Measurements from ENCODE around the gene GINS3.
A peak's percentile ranks its signal among the peaks of the same experiment; 100 is the strongest.
"Not testable (repeated sequence)": the region's sequence is repeated elsewhere in the genome, so short reads cannot be mapped to it uniquely, and the experiment has no call there.

The GINS3 gene

DNA sequence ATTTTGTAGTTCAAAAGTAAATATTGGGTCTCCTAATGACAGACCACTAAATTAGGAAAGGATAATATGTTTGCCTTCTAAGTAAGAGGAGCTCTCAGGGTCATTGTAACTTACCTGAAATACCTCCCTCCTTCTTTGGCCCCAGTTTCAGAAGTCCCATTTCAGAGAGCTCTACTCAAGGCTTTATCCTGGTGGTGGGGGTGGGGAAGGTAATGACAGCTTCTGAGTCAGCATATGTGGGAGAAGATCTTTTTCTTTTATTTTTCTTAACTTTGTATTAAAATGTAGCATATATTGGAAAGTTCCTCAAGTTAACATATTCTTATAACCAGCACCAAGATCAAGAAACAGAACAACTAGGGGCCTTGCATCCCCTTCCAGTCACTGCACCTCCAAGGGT lies 16.9 kb upstream of the GINS3 start:
- Mint-ChIP-seq H3K9me3 (no peaks in the 10 kb centered on the region), H3K27me3 (ENCODE audit: low read depth) (peaks cover 19% of the 10 kb centered on the region), H3K4me3 (no peak overlapping the region), H3K4me1 (ENCODE audit: low read depth) (no peaks in the 10 kb centered on the region), H3K36me3 (ENCODE audit: low read depth) (no peaks in the 10 kb centered on the region), H3K27ac (no peak overlapping the region)

DNA sequence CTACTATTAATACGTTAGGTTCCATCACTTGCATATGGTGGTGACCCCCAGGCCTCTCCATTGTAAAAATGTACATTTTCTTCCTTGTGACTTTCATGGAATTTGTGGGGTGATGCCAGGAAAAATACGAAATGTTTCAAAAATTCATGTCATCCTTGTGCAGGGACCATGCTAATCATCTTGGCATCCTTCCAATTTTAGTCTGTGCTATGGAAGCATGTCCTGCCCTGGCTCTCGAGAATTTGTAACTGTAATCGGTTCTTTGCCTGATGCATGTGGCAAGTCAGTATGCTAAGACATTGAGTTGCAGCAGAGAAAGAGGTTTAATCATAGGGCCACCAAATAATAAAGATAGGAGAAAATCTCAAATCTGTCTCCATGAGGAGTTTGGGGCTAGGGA lies 14.3 kb upstream of the GINS3 start:
- no peak overlapping the region for H3K27ac Mint-ChIP-seq
- H3K4me3 Mint-ChIP-seq = no peak overlapping the region
- no peaks in the 10 kb centered on the region for H3K9me3 Mint-ChIP-seq
- no peaks in the 10 kb centered on the region for H3K36me3 Mint-ChIP-seq (ENCODE audit: low read depth)
- H3K27me3 Mint-ChIP-seq (ENCODE audit: low read depth) = peaks cover 25% of the 10 kb centered on the region
- H3K4me1 Mint-ChIP-seq (ENCODE audit: low read depth) = no peaks in the 10 kb centered on the region

DNA sequence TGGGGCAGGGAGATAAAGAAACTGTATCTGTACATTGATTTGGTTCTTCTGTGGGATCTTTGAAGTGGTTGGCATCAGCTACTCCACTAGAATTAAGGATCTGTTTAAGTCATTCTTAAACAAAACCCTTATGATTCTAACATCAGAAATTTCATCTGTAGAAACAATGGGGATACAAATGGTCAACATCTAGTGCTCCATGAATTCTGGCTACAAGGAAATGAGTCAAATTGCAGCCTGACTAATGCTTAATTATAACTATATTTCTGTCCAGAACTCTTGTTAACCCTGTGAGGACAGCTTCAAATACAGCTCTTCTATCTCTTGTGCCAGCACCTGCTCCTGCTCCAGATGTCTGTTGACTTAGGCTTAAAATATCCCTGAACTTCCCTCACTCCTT lies 13.9 kb upstream of the GINS3 start:
- Mint-ChIP-seq H3K27ac (no peak overlapping the region), H3K4me1 (ENCODE audit: low read depth) (no peaks in the 10 kb centered on the region), H3K4me3 (no peak overlapping the region), H3K9me3 (no peaks in the 10 kb centered on the region), H3K27me3 (ENCODE audit: low read depth) (peaks cover 22% of the 10 kb centered on the region), H3K36me3 (ENCODE audit: low read depth) (no peaks in the 10 kb centered on the region)

DNA sequence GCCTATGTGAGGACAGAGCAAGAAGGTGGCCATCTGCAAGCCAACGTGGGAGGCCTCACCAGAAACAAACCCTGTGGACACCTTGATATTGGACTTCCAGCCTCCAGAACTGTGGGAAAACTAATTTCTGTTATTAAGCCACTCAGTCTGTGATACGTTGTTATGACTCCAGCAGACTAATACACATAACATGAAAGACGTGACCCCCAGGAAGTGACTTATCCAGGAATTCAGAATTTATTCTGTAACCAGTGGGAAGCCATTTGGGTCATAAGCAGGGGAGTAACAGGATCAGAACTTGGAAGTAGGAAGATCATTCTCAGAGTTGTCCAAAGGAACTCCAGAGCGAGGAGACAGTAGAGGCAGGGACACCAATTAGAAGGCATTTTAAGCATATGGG lies 12.5 kb upstream of the GINS3 start:
- Mint-ChIP-seq H3K36me3 (ENCODE audit: low read depth) (no peaks in the 10 kb centered on the region), H3K4me3 (no peak overlapping the region), H3K4me1 (ENCODE audit: low read depth) (peaks cover 2% of the 10 kb centered on the region), H3K27ac (no peak overlapping the region), H3K27me3 (ENCODE audit: low read depth) (peaks cover 24% of the 10 kb centered on the region), H3K9me3 (no peaks in the 10 kb centered on the region)

DNA sequence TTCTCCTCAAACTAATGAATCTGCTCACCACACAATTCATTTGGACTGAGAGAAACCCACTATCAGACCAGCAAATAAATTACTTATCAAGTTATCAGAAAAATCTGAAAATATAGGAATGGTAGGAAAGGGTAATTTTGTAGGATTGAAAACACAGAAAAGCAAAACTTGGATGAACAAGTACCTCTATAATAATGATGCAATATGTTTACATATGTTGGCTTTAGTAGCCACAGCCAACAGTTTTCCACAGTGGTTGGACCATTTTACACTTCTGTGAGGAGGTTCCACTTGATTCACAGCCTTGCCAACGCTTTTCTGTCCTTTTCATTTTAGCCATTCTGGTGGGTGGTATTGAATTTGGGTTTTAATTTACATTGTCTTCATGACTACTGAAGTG lies 10.6 kb upstream of the GINS3 start:
- H3K4me1 Mint-ChIP-seq (ENCODE audit: low read depth) = peaks cover 2% of the 10 kb centered on the region
- H3K27me3 Mint-ChIP-seq (ENCODE audit: low read depth) = peaks cover 24% of the 10 kb centered on the region
- no peaks in the 10 kb centered on the region for H3K9me3 Mint-ChIP-seq

DNA sequence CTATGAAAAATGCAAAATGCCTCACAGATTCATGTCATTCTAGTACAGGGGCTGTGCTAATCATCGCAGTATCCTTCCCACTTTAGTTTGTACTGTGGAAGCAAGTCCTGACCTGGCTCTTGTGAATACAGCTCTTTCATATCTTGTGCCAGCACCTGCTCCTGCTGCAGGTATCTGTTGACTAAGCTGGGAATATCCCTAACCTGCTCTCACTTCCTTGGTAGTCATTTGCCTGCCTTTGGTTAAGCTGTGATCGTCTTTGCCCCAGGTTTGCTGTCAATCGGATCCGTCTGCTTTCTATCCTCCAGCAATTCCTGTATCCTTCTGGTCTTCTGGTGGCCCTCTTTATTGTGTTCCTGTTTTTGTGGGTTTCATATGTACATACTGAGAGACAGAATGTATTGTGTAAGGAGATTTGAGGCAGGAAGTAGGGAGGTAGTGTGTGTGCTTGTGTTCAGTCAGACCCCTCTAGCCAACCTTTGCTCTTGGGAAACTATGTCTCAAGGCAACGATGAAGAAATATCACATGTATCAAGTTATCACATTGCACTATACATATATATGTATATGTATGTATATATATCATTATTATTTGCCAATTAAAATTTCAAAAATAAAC lies 7.7 kb upstream of the GINS3 start:
- H3K9me3 Mint-ChIP-seq = no peaks in the 10 kb centered on the region

More for the DNA sequence above, 10.6 kb upstream of the GINS3 start:
- Mint-ChIP-seq H3K4me3 (no peak overlapping the region), H3K27ac (no peak overlapping the region), H3K36me3 (ENCODE audit: low read depth) (no peaks in the 10 kb centered on the region)

DNA sequence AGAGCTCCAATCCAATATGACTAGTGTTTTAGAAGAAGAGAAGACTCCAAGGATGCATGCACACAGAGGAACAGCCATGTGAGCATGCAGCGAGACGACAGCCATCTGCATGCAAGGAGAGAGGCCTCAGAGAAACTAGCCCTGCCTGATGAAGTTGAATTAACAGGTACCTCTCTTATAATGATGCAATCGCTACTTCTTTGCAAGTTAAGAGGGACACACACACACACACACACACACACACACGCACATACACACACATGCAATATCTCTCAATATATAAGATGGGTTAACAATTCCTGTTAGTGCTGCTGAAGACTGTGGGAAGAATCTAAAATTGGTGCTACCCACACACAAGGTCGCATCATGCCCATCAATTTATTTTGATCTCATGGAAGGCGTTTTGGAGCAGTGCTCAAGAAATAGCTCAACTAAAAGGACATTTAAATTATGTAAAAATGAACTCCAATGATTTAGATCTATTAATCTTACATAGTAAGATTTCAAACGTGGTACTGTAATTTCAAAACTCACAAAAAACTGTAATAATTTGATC lies 7.0 kb upstream of the GINS3 start:
- H3K27ac Mint-ChIP-seq = no peak overlapping the region
- peaks cover 17% of the 10 kb centered on the region for H3K27me3 Mint-ChIP-seq (ENCODE audit: low read depth)
- no peaks in the 10 kb centered on the region for H3K9me3 Mint-ChIP-seq
- H3K4me1 Mint-ChIP-seq (ENCODE audit: low read depth) = peaks cover 2% of the 10 kb centered on the region
- H3K4me3 Mint-ChIP-seq = no peak overlapping the region
- H3K36me3 Mint-ChIP-seq (ENCODE audit: low read depth) = no peaks in the 10 kb centered on the region

More for the DNA sequence above, 7.7 kb upstream of the GINS3 start:
- Mint-ChIP-seq H3K36me3 (ENCODE audit: low read depth) (no peaks in the 10 kb centered on the region), H3K4me1 (ENCODE audit: low read depth) (peaks cover 2% of the 10 kb centered on the region), H3K4me3 (no peak overlapping the region), H3K27me3 (ENCODE audit: low read depth) (peaks cover 20% of the 10 kb centered on the region), H3K27ac (no peak overlapping the region)

DNA sequence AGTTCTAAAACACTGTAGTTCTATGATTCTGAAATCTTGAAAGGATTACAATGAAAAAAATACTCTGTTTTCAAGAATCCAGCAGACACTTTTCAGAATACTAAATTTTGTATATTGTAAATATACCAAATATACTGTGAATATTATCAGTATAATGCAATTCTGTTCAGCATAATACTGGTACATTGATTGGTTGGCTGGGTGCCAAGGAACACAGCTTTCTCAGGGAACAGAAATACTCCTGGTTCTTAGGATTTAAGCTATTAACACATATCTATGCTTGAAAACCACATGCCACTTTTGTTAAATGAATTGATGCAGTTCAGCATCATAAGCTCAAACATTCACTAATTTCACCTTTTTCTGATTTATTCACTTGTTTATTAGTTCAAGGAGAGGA lies 2.5 kb upstream of the GINS3 start:
- no peak overlapping the region for H3K27ac Mint-ChIP-seq
- H3K27me3 Mint-ChIP-seq (ENCODE audit: low read depth) = peaks cover 12% of the 10 kb centered on the region
- peaks cover 11% of the 10 kb centered on the region for H3K36me3 Mint-ChIP-seq (ENCODE audit: low read depth)
- peaks cover 19% of the 10 kb centered on the region for H3K4me1 Mint-ChIP-seq (ENCODE audit: low read depth)
- H3K9me3 Mint-ChIP-seq = no peaks in the 10 kb centered on the region
- no peak overlapping the region for H3K4me3 Mint-ChIP-seq

DNA sequence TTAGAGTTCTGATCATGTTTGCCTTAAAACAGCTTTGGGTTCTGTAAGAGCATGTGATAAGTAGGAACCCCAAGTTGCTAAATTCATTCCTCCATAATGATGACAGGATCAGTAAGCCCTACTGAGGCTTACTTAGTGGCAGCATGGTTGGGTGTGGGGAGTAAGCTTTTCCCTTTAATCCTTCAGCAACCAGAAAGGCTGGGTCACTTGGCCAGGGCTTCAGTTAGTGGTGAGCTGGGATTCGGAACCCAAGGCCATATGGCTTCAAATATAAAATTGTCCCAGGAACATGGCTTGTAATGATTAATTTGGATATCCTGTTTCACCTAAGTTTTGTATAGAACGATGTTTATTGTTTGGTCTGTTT lies 850 bp downstream of the GINS3 start:
- peak overlapping the region; percentile 98 for H3K4me3 Mint-ChIP-seq
- H3K9me3 Mint-ChIP-seq = no peaks in the 10 kb centered on the region
- peaks cover 16% of the 10 kb centered on the region for H3K36me3 Mint-ChIP-seq (ENCODE audit: low read depth)
- H3K27me3 Mint-ChIP-seq (ENCODE audit: low read depth) = peaks cover 12% of the 10 kb centered on the region
- peaks cover 23% of the 10 kb centered on the region for H3K4me1 Mint-ChIP-seq (ENCODE audit: low read depth)
- H3K27ac Mint-ChIP-seq = peak overlapping the region; percentile 97

DNA sequence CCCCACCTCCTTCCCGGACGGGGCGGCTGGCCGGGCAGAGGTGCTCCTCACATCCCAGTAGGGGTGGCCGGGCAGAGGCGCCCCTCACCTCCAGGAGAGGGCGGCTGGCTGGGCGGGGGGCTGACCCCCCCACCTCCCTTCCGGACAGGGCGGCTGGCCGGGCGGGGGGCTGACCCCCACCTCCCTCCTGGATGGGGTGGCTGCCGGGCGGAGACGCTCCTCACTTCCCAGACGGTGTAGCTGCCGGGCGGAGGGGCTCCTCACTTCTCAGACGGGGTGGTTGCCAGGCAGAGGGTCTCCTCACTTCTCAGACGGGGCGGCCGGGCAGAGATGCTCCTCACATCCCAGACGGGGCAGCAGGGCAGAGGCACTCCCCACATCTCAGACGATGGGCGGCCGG lies 4.6 kb downstream of the GINS3 start:
- H3K4me1 Mint-ChIP-seq (ENCODE audit: low read depth) = peaks cover 21% of the 10 kb centered on the region
- H3K27ac Mint-ChIP-seq; H3K27me3 Mint-ChIP-seq (ENCODE audit: low read depth); H3K4me3 Mint-ChIP-seq; H3K9me3 Mint-ChIP-seq: not testable (repeated sequence)
- H3K36me3 Mint-ChIP-seq (ENCODE audit: low read depth) = peaks cover 21% of the 10 kb centered on the region

DNA sequence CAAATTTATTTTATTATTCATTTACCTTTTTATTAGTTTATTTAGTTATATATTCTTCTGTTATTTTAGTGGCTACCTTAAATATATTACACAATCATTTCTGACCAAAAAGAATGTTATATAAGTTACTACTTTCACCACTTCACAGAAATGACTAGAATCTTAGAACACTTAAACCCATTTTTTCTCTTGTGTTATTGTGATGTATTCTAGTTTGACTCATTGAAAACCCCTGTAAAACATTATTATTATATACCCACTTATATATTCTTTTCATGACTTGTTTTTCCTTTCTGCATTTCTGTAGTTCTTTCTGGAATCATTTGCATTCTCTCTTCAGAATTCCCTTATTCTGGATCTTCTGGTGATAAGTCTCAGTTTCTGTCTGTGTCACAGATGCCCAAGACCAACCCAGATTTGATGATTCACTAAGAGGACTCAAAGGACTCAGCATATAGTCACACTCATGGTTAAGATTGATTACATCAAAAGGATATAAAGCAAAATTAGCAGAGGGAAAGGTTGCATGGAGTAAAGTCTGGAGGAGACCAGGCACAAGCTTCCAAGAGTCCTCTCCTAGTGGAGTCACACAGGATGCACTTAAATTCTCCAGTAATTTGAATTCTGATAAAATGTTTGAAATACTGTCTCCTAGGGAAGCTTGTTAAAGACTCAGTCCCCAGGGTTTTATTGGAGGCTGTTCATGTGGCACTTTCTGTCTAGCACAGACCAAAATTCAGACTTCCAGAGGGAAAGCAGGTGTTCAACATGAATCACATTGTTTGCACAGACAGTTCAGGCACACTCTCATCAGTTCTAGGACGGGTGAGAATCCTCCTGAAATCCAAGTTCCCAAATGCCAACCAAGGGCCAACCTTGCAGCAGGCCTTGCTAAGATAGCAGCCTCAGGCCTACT lies 7.7 kb downstream of the GINS3 start:
- Mint-ChIP-seq H3K27ac (no peak overlapping the region), H3K36me3 (ENCODE audit: low read depth) (peaks cover 16% of the 10 kb centered on the region), H3K4me3 (no peak overlapping the region), H3K27me3 (ENCODE audit: low read depth) (no peaks in the 10 kb centered on the region), H3K4me1 (ENCODE audit: low read depth) (peaks cover 4% of the 10 kb centered on the region), H3K9me3 (no peaks in the 10 kb centered on the region)

DNA sequence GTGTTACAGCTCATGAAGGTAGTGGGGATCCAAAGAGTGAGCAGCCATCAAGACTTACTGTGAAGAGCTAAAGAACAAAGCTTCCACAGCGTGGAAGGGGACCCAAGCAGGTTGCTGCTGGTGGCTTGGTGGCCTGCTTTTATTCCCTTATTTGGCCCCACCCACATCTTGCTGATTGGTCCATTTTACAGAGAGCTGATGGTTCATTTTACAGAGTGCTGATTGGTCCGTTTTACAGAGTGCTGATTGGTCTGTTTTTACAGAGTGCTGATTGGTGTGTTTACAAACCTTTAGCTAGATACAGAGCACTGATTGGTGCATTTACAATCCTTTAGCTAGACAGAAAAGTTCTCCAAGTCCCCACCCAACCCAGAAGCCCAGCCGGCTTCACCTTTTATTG lies 9.0 kb downstream of the GINS3 start:
- not testable (repeated sequence) for H3K4me1 Mint-ChIP-seq (ENCODE audit: low read depth); H3K4me3 Mint-ChIP-seq; H3K27ac Mint-ChIP-seq; H3K9me3 Mint-ChIP-seq; H3K27me3 Mint-ChIP-seq (ENCODE audit: low read depth)
- peaks cover 14% of the 10 kb centered on the region for H3K36me3 Mint-ChIP-seq (ENCODE audit: low read depth)

DNA sequence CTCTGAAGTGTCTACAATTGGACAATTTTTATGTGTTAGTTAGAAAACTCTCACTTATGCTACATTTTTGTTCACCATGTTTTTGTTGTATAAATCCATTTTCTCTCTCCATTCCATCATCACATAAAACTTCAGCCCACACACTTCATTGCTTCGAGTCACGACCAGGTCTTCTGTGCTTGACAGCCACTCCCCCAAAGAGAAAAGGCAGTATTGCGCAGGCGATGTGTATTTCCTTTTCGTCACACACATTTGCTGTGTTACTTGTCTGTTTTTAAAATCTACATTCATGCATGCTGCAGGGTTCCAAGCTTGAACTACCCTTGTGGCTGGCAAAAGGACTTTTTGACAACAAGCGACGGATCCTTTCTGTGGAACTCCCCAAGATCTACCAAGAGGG lies 10.5 kb downstream of the GINS3 start:
- peaks cover 14% of the 10 kb centered on the region for H3K36me3 Mint-ChIP-seq (ENCODE audit: low read depth)
- peaks cover 2% of the 10 kb centered on the region for H3K4me1 Mint-ChIP-seq (ENCODE audit: low read depth)
- no peak overlapping the region for H3K4me3 Mint-ChIP-seq
- H3K9me3 Mint-ChIP-seq = no peaks in the 10 kb centered on the region
- no peak overlapping the region for H3K27ac Mint-ChIP-seq
- no peaks in the 10 kb centered on the region for H3K27me3 Mint-ChIP-seq (ENCODE audit: low read depth)

DNA sequence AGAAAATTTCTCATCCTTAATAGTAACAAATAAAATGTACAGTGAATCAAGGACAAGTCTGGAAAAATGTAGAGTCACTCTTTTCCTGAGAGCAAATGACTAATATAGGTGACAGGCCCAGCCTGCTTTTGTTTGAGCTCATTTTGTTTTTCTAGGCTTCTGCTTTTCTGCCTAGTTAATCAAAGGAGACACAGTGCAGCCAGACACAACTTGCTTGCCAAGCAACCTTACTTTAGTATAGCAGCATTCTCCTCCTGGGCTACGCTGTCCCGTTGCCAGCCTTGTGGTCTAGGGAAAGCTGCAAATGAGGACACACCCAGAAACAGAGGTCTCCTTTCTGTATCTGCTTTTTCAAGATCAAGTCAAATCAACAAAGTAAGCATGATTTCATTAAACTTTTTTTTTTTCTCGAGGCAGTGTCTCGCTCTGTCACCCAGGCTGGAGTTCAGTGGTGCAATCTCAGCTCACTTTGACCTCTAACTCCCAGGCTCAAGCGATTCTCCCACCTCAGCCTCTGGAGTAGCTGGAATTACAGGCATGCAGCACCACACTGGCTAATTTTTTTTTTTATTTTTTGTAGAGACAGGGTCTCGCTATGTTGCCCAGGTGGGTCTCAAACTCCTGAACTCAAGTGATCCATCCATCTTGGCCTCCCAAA lies 17.2 kb downstream of the GINS3 start:
- Mint-ChIP-seq H3K27me3 (ENCODE audit: low read depth) (no peaks in the 10 kb centered on the region), H3K9me3 (no peaks in the 10 kb centered on the region), H3K27ac (no peak overlapping the region), H3K36me3 (ENCODE audit: low read depth) (peaks cover under 1% of the 10 kb centered on the region), H3K4me1 (ENCODE audit: low read depth) (no peaks in the 10 kb centered on the region), H3K4me3 (no peak overlapping the region)

DNA sequence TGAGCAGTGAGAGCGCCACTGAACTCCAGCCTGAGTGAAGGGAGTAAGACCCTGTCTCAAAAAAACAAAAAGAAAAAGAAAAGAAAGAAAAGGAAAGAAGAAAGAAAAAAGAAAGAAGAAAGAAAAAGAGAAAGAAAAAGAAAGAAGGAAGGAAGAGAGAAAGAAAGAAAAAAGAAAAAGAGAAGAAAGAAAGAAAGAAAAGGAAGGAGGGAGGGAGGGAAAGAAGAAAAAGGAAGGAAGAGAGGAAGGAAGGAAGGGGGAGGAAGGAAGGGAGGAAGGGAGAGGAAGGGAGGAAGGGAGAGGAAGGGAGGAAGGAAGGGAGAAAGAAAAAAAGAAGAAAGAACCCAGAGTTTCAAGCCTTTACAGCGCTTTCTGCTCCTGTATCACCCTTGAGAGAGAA lies 19.1 kb downstream of the GINS3 start:
- Mint-ChIP-seq H3K27me3 (ENCODE audit: low read depth) (no peaks in the 10 kb centered on the region), H3K36me3 (ENCODE audit: low read depth) (no peaks in the 10 kb centered on the region), H3K9me3 (no peaks in the 10 kb centered on the region), H3K27ac (no peak overlapping the region), H3K4me3 (no peak overlapping the region), H3K4me1 (ENCODE audit: low read depth) (no peaks in the 10 kb centered on the region)
